HG03280 (cell line): ENCODE results near the gene TET1.
"Not testable (repeated sequence)": the region's sequence is repeated elsewhere in the genome, so short reads cannot be mapped to it uniquely, and the experiment has no call there.

Experiments
- ATAC-seq: cut with Tn5 transposase; IDR thresholded peaks from one replicate; pipeline ENCODE4 v1.9.1; 2021; ENCODE audit warnings: mild to moderate bottlenecking, moderate library complexity; ENCODE audit not compliant: unreplicated experiment

TET1 gene

DNA sequence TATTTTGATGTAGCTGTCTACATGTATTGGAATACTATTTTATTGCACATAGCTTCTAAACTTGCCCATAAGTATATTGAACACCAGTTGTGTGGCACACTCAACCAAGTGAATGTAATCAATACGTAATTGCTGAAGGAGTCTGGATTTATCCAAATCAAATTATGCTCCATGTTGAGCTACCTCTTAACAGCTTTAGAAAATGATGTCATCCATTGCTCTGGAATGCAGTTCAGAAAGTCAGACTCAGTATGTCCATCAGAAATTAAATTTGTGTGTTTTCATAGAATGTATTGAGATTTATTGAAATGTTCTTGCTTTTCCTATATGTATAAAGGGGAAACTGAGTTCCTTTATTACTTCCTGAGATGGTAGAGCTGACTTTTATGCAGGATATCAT is 135.9 kb downstream of the TET1 start:
- ATAC-seq = no peak

DNA sequence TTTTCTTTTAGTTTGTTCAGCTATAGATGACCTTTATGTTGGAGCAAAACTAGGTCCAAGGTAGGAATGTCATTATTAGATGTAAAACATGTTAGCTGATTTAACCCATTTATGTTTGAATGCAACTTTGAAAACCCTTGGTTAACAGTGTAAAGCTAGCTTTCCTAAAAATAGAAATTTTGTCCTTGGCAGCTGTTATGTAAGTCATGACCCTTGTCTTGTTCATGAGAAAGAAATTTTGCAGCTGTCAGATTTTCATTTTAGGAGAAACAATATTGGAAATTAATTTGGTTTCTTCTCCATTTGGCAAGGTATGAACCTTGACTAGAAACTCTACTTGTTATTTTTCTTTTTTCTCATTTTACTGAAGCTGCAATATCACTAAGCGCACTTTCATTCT is 137.0 kb downstream of the TET1 start:
- no peak for ATAC-seq

DNA sequence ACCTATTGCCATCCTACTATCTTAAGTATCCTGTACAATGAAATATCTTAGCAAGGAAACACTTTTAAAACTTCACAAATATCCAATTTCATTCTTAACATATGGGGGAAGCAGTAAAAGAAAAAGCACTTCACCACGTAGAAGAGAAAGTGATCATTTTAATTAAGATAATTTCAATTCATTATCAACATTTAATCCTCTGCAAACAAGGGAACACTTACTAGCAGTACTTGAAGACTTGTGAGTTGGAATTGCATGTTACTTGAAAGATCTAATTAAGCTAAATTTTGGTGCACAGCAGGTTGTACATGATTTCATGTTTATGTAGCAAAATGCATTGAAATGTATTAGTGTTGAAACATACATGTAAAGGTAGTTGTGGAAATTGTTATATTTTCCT is 140.1 kb downstream of the TET1 start:
- ATAC-seq = no peak

DNA sequence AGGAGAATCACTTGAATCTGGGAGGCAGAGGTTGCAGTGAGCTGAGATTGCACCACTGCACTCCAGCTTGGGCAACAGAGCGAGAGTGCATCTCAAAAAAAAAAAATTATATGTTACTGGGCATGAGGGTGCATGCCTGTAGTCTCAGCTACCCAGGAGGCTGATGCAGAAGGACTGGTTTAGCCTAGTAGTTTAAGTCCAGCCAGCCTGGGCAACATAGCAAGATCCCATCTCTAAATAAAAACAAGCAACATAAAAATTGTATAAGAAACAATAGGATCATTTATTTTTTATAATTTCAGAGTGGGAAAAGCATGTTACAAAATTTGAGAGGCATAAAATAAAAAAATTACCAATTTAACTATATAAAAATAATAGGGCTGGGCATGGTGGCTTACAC is 145.4 kb downstream of the TET1 start:
- ATAC-seq = no peak

DNA sequence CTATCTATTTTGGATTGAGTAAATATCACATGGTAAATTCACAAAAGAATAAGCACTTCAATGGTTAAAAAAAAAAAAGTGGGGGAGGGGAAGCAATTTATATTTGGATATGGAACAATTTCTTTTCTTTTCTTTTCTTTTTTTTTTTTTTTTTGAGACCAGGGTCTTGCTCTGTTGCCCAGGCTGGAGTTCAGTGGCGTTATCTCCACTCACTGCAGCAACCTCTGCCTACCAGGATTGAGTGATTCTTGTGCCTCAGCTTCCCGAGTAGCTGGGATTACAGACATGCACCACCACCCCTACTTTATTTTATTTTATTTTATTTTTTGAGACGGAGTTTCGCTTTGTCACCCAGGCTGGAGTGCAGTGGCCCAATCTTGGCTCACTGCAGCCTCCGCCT is 148.8 kb downstream of the TET1 start:
- not testable (repeated sequence) for ATAC-seq

DNA sequence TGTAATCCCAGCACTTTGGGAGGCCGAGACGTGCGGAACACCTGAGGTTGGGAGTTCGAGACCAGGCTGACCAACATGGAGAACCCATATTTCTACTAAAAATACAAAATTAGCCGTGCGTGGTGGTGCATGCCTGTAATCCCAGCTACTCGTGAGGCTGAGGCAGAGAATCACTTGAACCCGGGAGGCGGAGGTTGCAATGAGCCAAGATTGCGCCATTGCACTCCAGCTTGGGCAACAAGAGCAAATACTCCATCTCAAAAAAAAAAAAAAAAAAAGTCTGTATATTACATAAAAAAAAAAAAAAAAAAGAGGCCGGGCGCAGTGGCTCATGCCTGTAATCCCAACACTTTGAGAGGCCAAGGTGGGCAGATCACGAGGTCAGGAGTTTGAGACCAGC is 152.9 kb downstream of the TET1 start:
- ATAC-seq = not testable (repeated sequence)

DNA sequence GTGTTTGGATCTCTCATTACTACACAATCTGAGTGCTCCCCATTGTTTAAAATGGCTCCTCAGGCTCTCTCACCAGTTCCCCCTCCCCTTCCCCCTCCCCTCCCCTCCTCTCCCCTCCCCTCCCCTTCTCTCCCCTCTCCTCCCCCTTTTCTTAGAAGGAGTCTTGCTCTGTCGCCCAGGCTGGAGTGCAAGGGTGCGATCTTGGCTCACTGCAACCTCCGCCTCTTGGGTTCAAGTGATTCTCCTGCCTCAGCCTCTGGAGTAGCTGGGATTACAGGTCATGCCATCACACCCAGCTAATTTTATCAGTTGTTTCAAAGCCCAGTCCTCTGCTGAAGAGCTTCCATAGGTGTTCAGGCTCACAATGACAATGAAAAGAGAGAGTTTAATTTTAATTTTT is 157.3 kb downstream of the TET1 start:
- no peak for ATAC-seq

DNA sequence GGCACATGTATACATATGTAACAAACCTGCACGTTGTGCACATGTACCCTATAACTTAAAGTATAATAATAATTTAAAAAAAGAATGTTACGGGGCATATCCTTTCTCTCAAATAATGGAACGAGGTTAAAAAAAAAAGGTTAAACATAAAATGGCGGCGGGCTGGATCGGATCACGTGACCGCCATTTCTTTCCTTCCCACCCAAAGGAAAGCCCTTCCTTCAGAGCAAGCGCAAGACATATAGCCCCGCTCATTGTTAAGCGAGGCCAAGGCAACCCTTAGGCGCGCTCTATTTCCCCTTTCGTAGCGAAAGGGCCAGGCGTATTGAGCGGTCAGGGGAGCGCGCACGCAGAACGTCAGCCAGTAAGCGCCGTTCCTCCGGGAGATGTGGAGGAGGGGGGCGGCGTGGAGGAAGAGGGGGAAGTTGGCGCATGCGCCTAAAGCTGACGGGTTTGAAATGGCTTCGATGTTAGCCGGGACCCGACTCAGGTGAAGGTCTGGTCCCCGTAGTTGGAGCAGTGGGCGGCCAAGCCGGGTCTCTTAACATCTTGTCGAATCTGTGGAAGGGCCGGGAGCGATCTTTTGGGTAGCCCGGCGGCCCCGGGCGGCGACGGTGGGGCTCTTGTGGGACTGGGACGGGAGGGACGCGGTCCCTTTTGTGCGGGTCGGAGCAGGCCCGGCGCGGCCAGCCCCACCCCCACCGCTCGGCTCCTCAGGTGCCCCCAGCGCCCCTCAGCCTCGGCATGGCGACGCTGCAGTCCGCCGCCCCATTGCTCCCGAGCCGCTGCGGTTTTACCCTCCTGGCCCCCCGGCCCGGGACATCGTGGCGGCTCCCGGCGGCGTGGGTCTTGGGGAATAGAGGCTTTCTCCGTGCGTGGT is 160.9 kb downstream of the TET1 start, which contains the start of gene CCAR1:
Gene CCAR1 (plus strand): TSS at position 447 of the 880 bp plus-strand sequence. CDS start 1,266 bp downstream, outside the sequence.
- peak; percentile 99 for ATAC-seq

DNA sequence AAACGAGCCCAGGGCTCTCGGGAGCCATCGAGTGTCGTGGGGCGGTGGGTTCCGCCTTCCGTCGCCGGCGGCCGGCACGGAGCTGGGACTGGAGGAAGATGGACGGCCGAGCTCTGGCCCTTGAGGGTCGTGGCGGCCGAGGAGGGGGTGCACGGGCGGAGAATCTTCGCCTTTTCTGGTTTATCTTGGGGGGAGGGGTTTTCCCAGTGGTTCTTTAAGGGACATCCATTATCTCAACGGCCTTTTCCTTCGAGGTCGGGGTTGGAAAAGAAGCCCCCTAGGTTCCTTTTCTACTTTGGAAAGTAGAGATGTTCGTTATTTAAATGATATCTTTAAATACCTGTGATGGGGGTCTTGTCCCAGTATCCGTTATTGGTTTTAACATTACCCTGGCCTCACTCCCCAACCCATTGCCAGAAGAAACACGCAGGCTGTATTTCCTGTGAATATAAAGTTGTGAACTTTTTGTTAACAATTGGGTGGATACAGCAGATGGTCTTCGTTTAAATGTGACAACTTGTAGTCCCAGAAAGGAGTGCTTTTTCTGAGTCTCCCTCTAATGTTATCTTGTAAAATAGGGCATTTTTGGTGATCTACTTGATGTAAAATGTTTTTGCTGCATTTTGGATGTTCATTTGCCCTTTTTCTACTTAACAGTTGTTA is 161.7 kb downstream of the TET1 start:
- no peak for ATAC-seq

DNA sequence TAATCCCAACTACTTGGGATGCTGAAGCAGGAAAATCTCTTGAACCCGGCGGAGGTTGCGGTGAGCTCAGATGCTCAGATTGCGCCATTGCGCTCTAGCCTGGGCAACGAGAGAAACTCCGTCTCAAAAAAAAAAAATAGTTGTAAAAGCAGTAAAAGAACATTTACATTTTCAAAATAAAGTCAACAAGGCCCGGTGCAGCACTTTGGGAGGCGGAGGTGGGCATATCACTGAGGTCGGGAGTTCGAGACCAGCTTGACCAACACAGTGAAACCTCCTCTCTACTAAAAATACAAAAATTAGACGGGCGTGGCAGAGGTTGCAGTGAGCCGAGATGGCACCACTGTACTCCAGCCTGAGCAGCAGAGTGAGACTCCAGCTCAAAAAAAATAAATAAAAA is 164.9 kb downstream of the TET1 start:
- no peak for ATAC-seq

DNA sequence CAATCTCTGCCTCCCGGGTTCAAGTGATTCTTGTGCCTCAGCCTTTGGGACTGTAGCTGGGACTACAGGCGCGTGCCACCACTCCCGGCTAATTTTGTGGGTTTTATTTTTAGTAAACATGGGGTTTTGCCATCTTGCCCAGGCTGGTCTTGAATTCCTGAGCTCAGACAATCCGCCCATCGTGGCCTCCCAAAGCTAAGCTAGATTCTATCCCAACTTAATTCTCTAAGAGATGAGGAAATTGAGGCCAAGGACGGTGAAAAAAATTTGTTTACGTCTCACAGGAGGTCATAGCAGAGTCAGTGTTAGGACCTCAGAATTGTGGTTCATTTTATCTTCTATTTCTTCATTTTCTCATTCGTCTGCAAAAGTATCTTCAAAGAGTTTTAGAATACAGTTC is 167.0 kb downstream of the TET1 start:
- no peak for ATAC-seq

DNA sequence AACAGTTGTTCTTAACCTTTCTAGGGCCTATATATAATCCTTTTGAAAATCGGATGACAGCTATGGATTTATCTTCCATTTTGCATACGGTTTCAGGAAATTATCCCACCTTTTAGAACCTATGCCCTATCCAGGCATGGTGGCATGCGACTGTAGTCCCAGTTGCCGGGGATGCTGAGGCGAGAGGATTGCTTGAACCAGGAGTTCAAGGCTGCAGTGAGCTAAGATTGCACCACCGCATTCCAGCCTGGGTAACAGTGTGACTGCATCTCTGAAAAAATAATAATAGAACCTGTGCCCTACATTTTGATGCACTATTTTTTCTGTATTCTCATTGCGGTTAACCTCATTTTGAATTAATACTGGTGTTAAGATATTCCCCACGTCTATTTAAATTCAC is 172.5 kb downstream of the TET1 start:
- ATAC-seq = no peak

DNA sequence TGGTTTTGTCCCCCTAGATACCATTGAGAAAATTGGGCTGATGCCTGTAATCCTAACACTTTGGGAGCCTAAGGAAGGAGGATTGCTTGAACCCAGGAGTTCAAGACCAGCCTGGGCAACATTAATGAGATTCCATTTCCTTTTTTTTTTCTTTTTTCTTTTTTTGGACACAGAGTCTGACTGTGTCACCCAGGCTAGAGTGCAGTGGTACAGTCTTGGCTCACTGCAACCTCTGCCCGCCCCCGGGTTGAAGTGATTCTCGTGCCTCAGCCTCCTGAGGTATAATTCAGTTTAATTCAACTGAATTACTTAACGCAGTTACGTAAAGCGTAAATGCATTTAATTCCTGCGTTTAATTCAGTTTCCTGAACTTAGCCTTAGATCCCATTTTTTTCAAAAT is 174.2 kb downstream of the TET1 start:
- ATAC-seq = no peak

DNA sequence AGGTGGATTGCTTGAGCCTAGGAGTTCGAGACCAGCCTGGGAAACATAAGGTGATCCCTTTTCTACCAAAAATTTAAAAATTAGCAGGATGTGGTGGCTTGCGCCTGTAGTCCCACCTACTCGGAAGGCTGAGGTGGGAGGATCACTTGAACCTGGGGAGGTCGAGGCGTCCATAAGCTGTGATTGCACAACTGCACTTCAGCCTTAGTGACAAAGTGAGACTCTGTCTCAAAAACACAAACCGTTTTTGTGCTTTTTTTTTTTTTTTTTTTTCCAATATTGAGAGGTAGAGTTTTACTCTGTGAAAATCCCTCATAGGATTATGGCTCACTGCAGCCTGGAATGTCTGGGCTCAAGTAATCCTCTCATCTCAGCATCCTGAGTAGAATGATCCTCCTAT is 175.0 kb downstream of the TET1 start:
- ATAC-seq = no peak

DNA sequence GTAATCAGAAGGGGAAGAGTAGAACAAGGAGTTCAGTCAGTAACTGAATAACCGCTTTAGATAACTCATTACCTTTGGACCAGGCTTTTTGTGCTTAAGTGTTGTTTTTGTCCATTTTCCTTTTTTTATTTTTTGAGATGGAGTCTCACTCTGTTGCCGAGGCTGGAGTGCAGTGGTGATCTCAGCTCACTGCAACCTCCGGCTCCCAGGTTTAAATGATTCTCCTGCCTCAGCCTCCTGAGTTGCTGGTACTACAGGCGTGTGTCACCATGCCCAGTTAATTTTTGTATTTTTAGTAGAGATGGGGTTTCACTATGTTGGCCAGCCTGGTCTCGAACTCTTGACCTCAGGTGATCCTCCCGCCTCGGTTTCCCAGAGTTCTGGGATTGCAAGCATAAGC is 175.6 kb downstream of the TET1 start:
- ATAC-seq = not testable (repeated sequence)

DNA sequence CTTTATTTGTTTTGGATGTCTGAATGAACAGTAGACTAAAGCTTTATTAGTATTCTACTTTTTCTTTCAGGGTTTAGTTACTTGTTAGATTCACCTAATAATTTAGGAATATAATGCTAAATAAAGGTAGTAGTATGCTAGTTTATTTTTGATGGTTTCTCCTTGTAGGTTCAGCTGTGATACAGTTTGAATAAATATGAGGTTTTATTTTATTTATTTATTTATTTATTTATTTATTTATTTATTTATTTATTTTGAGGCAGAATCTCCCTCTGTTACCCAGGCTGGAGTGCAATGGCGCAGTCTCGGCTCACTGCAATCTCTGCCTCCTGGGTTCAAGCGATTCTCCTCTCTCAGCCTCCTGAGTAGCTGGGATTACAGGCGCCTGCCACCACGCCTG is 180.5 kb downstream of the TET1 start:
- not testable (repeated sequence) for ATAC-seq

DNA sequence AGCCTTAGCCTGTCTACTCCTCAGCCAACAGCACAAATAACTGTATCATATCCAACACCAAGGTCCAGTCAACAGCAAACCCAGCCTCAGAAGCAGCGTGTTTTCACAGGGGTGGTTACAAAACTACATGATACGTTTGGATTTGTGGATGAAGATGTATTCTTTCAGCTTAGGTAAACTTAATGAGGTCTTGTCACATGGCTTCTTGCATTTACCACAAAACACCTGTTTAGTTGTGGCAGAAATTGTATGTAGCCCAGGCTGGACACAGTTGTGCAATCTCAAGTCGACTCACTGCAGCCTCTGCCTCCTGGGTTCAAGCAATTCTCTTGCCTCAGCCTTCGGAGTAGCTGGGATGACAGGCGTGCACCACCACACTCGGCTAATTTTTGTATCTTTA is 182.3 kb downstream of the TET1 start:
- ATAC-seq = no peak
